Activated naive CD4-positive, alpha-beta T cell treated with anti-CD3 and anti-CD28 coated beads, Interleukin-2, amount 50 U/mL, for 72 hours (primary cell): Measurements from ENCODE around the gene WNT3A. TPM values are rescaled to one million over a fixed set of nuclear protein-coding genes. Genes with fewer than 3 reads are reported as not detected.
A peak's percentile ranks its signal among the peaks of the same experiment; 100 is the strongest.

Experiments
- ATAC-seq, 2 donors: fragments of 150-1000 bp; cut with Tn5 transposase; 2 replicates each; pipeline ENCODE4 v1.10.0; 2021; ENCODE audit warnings: mild to moderate bottlenecking in 2 of 2, moderate library complexity in 2 of 2
- DNase-seq, 2 donors: peaks; one replicate each; pipeline ENCODE4 v3.0.0; 2021 to 2022; ENCODE audit warnings: low spot score in 2 of 2
- H3K27ac Mint-ChIP-seq, 2 donors: one replicate each; pipeline ENCODE4 v1.8.0; 2022; ENCODE audit warnings: mild to moderate bottlenecking in 2 of 2, mixed read lengths in 2 of 2
- H3K36me3 Mint-ChIP-seq, 2 donors: one replicate each; pipeline ENCODE4 v1.8.0; 2022; ENCODE audit warnings: mixed read lengths in 2 of 2
- H3K9me3 Mint-ChIP-seq, 2 donors: one replicate each; pipeline ENCODE4 v1.8.0; 2022; ENCODE audit warnings: mixed read lengths in 2 of 2
- total RNA-seq, 2 donors: library from RNA; stranded (reverse); gene quantifications; one replicate each; pipeline ENCODE4 v1.2.3, GENCODE V29; 2022

WNT3A gene
- total RNA-seq, 2 donors from 2014 or later: 0.08 TPM; not detected in 1

DNA sequence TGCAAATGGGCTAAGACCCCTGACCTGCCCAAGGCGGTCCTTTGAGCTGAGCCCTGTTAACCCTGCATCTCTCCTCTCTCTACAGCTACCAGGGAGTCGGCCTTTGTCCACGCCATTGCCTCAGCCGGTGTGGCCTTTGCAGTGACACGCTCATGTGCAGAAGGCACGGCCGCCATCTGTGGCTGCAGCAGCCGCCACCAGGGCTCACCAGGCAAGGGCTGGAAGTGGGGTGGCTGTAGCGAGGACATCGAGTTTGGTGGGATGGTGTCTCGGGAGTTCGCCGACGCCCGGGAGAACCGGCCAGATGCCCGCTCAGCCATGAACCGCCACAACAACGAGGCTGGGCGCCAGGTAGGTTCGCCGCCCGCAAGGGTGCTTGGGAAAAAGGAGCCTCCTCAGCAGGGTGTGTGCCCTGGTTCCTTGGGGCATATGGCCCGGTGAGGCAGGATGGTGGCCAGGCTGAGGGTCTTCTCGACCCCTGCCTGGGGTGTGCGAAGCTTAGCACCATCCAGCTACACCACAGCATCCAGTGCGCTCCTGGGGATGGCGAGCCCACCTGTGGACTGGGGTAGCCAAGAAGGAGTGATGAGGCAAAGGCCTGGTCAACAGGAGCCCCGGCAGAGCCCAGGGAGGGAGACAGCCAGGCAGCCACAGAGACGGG is 43.9 kb downstream of the WNT3A start:
- DNase-seq (no peak), ATAC-seq (no peak)
- Mint-ChIP-seq H3K9me3 (peaks cover 3 to 7% of the 10 kb centered on the region in 2 donors), H3K36me3 (no peaks in the 10 kb centered on the region), H3K27ac (peak overlapping the region in 1 of 2 donors; percentile 66)

DNA sequence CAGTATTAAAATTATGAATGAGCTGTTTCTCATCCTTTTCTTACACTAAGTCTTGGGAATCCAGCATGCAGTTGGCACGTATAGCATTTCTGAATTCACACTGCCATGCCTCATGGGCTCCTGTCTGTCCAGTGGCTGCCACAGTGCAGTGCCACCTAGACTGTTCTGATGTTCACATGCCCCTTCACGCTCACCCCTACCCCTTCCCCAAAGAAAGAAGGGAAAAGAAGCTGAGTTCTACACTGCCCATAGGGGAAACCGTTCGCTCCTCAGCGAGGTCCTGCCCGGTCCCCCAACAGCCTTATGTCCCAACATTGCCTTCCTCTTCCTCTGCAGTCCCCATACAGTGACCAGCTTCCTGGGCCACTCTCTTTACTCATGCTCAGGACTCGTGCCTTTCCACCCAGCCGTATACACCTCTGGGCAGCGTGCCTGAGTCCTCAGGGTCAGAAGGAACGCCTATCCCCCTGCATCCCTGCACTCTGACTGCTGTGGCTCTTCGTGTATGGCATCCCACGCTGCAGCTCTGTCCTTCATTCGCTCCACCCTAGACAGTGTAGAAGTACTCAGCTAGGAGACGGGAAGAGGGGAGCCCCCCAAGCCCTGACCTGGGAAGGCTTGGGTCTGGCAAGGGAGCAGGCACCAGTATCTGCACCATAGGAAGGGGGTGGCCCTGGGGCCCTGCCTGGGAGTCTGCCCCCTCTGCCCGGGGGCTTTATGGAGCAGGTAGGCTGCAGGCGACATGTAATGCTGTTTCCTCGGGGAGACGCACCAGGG is 51.6 kb downstream of the WNT3A start:
- Mint-ChIP-seq H3K9me3 (peaks cover 0 to 3% of the 10 kb centered on the region in 2 donors), H3K36me3 (peaks cover 0 to 5% of the 10 kb centered on the region in 2 donors), H3K27ac (no peak overlapping the region)
- DNase-seq (peak in 1 of 2 donors; percentile 51), ATAC-seq (no peak)

DNA sequence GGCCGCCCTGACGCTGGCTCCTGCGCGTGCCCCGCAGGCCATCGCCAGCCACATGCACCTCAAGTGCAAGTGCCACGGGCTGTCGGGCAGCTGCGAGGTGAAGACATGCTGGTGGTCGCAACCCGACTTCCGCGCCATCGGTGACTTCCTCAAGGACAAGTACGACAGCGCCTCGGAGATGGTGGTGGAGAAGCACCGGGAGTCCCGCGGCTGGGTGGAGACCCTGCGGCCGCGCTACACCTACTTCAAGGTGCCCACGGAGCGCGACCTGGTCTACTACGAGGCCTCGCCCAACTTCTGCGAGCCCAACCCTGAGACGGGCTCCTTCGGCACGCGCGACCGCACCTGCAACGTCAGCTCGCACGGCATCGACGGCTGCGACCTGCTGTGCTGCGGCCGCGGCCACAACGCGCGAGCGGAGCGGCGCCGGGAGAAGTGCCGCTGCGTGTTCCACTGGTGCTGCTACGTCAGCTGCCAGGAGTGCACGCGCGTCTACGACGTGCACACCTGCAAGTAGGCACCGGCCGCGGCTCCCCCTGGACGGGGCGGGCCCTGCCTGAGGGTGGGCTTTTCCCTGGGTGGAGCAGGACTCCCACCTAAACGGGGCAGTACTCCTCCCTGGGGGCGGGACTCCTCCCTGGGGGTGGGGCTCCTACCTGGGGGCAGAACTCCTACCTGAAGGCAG is 52.3 kb downstream of the WNT3A start:
- ATAC-seq: peak; percentile 55 to 68
- H3K9me3 Mint-ChIP-seq: no peaks in the 10 kb centered on the region
- no peak overlapping the region for H3K27ac Mint-ChIP-seq
- peaks cover 0 to 5% of the 10 kb centered on the region in 2 donors for H3K36me3 Mint-ChIP-seq
- DNase-seq: no peak

GRCh38 chr1:228059634-228060457 is 53.0 kb downstream of the WNT3A start:
- peak; percentile 56 to 83 for DNase-seq
- Mint-ChIP-seq H3K9me3 (no peaks in the 10 kb centered on the region), H3K27ac (no peak overlapping the region), H3K36me3 (peaks cover 0 to 5% of the 10 kb centered on the region in 2 donors)
- ATAC-seq: peak; percentile 62 to 81

DNA sequence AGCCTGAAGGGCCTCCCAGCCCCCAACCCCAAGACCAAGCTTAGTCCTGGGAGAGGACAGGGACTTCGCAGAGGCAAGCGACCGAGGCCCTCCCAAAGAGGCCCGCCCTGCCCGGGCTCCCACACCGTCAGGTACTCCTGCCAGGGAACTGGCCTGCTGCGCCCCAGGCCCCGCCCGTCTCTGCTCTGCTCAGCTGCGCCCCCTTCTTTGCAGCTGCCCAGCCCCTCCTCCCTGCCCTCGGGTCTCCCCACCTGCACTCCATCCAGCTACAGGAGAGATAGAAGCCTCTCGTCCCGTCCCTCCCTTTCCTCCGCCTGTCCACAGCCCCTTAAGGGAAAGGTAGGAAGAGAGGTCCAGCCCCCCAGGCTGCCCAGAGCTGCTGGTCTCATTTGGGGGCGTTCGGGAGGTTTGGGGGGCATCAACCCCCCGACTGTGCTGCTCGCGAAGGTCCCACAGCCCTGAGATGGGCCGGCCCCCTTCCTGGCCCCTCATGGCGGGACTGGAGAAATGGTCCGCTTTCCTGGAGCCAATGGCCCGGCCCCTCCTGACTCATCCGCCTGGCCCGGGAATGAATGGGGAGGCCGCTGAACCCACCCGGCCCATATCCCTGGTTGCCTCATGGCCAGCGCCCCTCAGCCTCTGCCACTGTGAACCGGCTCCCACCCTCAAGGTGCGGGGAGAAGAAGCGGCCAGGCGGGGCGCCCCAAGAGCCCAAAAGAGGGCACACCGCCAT is 53.8 kb downstream of the WNT3A start:
- Mint-ChIP-seq H3K27ac (no peak overlapping the region), H3K36me3 (peaks cover 0 to 5% of the 10 kb centered on the region in 2 donors), H3K9me3 (no peaks in the 10 kb centered on the region)
- ATAC-seq: no peak
- DNase-seq: peak in 1 of 2 donors; percentile 49

GRCh38 chr1:228061411-228062084 is 54.8 kb downstream of the WNT3A start:
- Mint-ChIP-seq H3K9me3 (no peaks in the 10 kb centered on the region), H3K36me3 (peaks cover 0 to 5% of the 10 kb centered on the region in 2 donors), H3K27ac (no peak overlapping the region)
- DNase-seq (peak in 1 of 2 donors; percentile 47), ATAC-seq (no peak)

DNA sequence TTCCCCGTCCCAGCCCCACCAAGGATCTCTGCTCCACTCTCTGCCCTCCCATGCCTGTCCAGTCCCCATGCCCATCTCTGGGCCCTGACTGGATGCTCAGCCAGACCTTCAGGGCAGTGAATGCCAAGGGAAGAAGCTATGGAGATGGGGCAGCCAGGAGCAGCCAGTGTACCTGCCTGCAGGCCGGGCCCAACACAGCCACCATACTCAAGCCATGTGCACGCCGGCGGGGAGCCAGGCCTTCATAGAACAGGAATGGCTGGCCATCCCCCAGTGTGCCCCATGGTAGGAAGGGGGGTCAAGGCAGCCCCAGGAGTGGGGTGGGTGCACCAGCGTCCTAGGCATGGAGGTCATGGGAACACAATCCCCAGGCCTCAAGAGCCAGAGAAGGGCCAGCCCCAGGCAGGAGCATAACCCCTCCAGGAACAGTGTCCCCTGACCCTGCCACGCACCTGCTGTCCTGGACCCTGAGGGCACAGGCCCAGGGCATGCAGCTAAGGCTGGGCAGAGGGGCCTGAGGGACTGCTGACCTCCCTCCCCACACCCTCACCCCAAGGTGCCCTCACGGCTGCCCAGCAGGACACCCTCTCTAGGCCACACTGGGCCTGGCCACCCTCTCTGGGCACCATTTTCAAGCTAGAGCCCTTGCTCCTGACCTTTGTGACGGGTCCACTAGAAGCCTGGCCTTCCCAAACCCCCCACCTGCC is 55.4 kb downstream of the WNT3A start:
- H3K36me3 Mint-ChIP-seq: peaks cover 0 to 5% of the 10 kb centered on the region in 2 donors
- H3K27ac Mint-ChIP-seq: no peak overlapping the region
- no peaks in the 10 kb centered on the region for H3K9me3 Mint-ChIP-seq
- no peak for DNase-seq
- no peak for ATAC-seq

DNA sequence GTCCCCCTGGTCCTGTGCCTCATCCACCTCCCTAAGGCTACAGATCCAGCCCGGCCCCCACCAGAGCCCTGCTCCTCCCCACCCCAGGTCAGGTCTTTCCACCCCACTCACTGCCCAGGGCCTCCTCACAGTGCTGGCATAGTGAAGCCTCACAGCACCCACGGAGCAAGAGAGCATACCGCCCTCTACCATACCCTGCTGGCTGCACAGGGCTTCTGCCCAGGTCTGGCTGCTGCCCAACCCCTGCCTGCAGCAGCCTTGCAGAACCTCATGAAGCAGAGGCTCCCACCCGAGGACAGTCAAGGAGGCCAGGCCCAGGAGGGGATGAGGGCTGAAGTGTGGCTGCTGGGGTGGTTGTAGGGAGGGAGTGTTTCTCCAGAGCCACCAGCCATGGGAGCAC is 56.0 kb downstream of the WNT3A start:
- DNase-seq (peak in 1 of 2 donors; percentile 31), ATAC-seq (no peak)
- no peaks in the 10 kb centered on the region for H3K9me3 Mint-ChIP-seq
- no peak overlapping the region for H3K27ac Mint-ChIP-seq
- H3K36me3 Mint-ChIP-seq: peaks cover 0 to 5% of the 10 kb centered on the region in 2 donors

DNA sequence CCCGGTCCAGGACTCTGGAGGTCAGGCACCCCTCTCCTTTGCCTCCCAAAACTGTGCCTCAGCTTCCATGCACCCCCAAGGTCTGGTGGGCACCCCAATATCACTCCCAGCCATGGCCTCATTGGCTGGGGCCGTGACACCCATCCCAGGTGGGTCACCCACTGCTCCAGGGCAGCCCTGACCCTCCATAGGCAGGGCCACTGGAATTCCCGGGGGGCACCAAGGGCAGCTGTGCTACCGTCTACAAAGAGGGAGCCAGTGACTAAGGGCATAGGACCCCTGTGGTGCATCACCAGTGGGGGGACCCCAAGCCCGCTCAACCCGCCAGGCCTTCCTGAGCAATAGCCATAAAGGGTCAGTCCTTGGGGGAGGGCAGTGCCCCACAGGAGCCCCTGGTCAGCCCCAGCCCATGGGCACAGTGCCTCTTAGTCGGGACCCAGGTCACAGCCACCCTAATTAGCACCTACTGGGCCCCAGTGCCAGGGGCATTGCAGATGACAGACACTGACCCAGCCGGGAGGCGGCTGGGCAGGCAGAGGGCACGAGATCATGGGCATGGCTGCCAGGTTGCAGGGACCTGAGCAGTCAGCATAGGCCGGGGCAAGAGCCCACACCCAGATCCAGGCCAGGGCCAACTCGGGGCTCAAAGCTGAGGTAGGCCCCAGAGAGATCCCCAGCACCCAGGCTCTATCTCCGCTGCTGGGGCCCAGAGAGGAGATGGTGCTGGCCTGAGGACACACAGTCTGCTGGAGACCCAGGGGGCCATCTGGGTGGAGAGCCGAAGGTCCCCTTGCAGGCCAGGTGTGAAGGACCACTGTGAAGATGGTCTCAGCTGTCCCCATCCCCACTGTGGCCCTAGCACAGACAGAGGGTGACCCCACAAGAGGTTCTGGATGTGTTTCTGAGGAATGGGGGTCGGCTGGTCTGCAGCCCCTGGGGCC is 56.7 kb downstream of the WNT3A start:
- ATAC-seq: no peak
- Mint-ChIP-seq H3K9me3 (no peaks in the 10 kb centered on the region), H3K27ac (no peak overlapping the region), H3K36me3 (peaks cover 0 to 5% of the 10 kb centered on the region in 2 donors)
- no peak for DNase-seq

DNA sequence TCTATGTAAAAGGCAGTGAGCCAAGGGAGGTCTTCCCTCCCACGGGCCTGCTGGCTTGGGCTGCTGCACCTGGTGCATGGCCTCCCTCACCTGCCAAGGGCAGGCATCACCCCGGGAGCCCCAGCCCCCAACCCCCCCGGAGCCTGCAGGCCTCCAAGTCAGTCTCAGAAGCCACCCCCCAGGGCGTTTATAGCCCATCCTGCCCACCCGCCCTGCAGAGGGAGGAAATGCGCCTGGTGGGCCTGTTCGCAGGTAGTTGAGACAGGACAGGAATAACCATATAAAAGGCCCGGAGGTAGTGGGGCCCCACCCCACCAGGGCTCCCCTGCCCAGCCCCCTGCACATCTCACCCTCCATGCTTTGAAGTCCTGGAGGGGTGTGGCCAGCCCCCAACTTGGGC is 57.5 kb downstream of the WNT3A start:
- H3K9me3 Mint-ChIP-seq: no peaks in the 10 kb centered on the region
- H3K27ac Mint-ChIP-seq: no peak overlapping the region
- H3K36me3 Mint-ChIP-seq: peaks cover 0 to 5% of the 10 kb centered on the region in 2 donors
- ATAC-seq (no peak), DNase-seq (no peak)

DNA sequence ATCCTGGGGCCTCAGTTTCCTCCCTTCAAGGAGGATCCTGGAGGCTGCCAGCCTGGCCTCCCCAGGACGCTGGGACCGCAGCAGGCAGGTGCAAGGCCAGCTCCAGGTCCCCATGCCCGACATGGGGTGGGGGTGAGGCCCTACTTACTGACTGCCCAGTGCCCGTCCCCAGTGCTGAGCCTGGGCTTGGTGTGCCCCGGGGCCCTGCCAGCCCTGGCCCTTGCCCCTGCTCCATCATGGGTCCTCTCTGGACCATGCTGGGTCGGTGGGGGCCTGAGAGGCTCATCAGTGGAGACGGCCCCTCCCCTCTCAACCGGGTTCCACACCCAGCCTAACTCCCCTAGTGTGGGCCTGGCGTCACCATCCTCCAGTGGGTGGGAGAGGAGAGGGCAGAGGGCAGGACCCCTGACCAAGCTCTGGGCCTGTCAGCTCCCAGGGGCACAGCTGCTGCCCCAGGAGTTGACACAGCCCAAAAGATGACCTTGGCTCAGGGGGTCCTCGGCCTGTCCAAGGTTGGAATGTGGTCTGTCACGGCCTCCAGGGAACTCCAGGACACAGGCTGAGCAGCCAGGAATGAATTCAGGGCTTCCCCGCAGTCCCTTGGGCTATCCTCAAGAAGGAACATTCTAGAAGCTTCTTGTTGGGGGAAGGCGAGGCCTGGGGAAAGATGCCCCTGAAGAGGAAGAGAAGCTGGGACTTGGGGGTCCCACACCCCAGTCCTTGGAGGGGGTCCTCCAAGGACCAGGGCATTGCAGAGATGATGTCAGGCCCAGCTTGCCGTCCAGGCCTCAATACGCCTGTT is 58.1 kb downstream of the WNT3A start:
- ATAC-seq: no peak
- peaks cover 0 to 5% of the 10 kb centered on the region in 2 donors for H3K36me3 Mint-ChIP-seq

GRCh38 chr1:228065543-228066347 is 58.9 kb downstream of the WNT3A start:
- peak in 1 of 2 donors; percentile 44 for DNase-seq
- ATAC-seq: no peak
- peaks cover 0 to 5% of the 10 kb centered on the region in 2 donors for H3K36me3 Mint-ChIP-seq
- no peak overlapping the region for H3K27ac Mint-ChIP-seq
- no peaks in the 10 kb centered on the region for H3K9me3 Mint-ChIP-seq

More for the DNA sequence above, 58.1 kb downstream of the WNT3A start:
- H3K9me3 Mint-ChIP-seq: no peaks in the 10 kb centered on the region
- DNase-seq: no peak
- no peak overlapping the region for H3K27ac Mint-ChIP-seq
